ENCODE results near the gene ADARB1.

The ADARB1 gene

GRCh38 chr21:45222001-45222400 is 147.6 kb downstream of the ADARB1 start:
- H3K4me1 Mint-ChIP-seq (ENCODE audit: low read depth) = peaks cover 22% of the 10 kb centered on the region
- no peak overlapping the region for H3K4me3 Mint-ChIP-seq
- H3K9me3 Mint-ChIP-seq = no peaks in the 10 kb centered on the region
- H3K27me3 Mint-ChIP-seq = no peaks in the 10 kb centered on the region
- H3K36me3 Mint-ChIP-seq (ENCODE audit: low read depth) = peaks cover 56% of the 10 kb centered on the region
- no peak for DNase-seq
- no peak overlapping the region for H3K27ac Mint-ChIP-seq

- Mint-ChIP-seq H3K4me3 (no peak overlapping the region), H3K27me3 (no peaks in the 10 kb centered on the region), H3K9me3 (no peaks in the 10 kb centered on the region), H3K27ac (no peak overlapping the region), H3K36me3 (ENCODE audit: low read depth) (peaks cover 42% of the 10 kb centered on the region), H3K4me1 (ENCODE audit: low read depth) (peaks cover 35% of the 10 kb centered on the region)
- DNase-seq = no peak
Measured at GRCh38 chr21:45223236-45224185, 149.1 kb downstream of the ADARB1 start.

- Mint-ChIP-seq H3K36me3 (ENCODE audit: low read depth) (peaks cover 38% of the 10 kb centered on the region), H3K4me3 (no peak overlapping the region), H3K27ac (peak overlapping the region; percentile 67), H3K9me3 (no peaks in the 10 kb centered on the region), H3K27me3 (peaks cover 3% of the 10 kb centered on the region), H3K4me1 (ENCODE audit: low read depth) (peaks cover 43% of the 10 kb centered on the region)
- no peak for DNase-seq
Measured at GRCh38 chr21:45224189-45224938, 150.0 kb downstream of the ADARB1 start.

- H3K36me3 Mint-ChIP-seq (ENCODE audit: low read depth) = peaks cover 34% of the 10 kb centered on the region
- H3K27me3 Mint-ChIP-seq = peaks cover 3% of the 10 kb centered on the region
- no peak for DNase-seq
- peaks cover 43% of the 10 kb centered on the region for H3K4me1 Mint-ChIP-seq (ENCODE audit: low read depth)
- no peaks in the 10 kb centered on the region for H3K9me3 Mint-ChIP-seq
- no peak overlapping the region for H3K4me3 Mint-ChIP-seq
- H3K27ac Mint-ChIP-seq = no peak overlapping the region
Measured at GRCh38 chr21:45225041-45225740, 150.8 kb downstream of the ADARB1 start.

- no peak for DNase-seq
- peaks cover 43% of the 10 kb centered on the region for H3K4me1 Mint-ChIP-seq (ENCODE audit: low read depth)
- H3K9me3 Mint-ChIP-seq = no peaks in the 10 kb centered on the region
- no peak overlapping the region for H3K4me3 Mint-ChIP-seq
- H3K27me3 Mint-ChIP-seq = peaks cover 3% of the 10 kb centered on the region
- H3K36me3 Mint-ChIP-seq (ENCODE audit: low read depth) = peaks cover 28% of the 10 kb centered on the region
- no peak overlapping the region for H3K27ac Mint-ChIP-seq
Measured at GRCh38 chr21:45225741-45226327, 151.5 kb downstream of the ADARB1 start.

GRCh38 chr21:45226540-45227326 is 152.4 kb downstream of the ADARB1 start:
- H3K4me1 Mint-ChIP-seq (ENCODE audit: low read depth) = peaks cover 43% of the 10 kb centered on the region
- peaks cover 19% of the 10 kb centered on the region for H3K36me3 Mint-ChIP-seq (ENCODE audit: low read depth)
- H3K4me3 Mint-ChIP-seq = no peak overlapping the region
- H3K9me3 Mint-ChIP-seq = no peaks in the 10 kb centered on the region
- peaks cover 5% of the 10 kb centered on the region for H3K27me3 Mint-ChIP-seq
- no peak overlapping the region for H3K27ac Mint-ChIP-seq
- DNase-seq = no peak

- Mint-ChIP-seq H3K4me1 (ENCODE audit: low read depth) (peaks cover 43% of the 10 kb centered on the region), H3K36me3 (ENCODE audit: low read depth) (peaks cover 11% of the 10 kb centered on the region), H3K27me3 (peaks cover 11% of the 10 kb centered on the region), H3K4me3 (no peak overlapping the region), H3K27ac (peak overlapping the region; percentile 82), H3K9me3 (no peaks in the 10 kb centered on the region)
- no peak for DNase-seq
Measured at GRCh38 chr21:45227735-45228134, 153.4 kb downstream of the ADARB1 start.

- peaks cover 11% of the 10 kb centered on the region for H3K27me3 Mint-ChIP-seq
- peak; percentile 74 for DNase-seq
- peaks cover 43% of the 10 kb centered on the region for H3K4me1 Mint-ChIP-seq (ENCODE audit: low read depth)
- no peak overlapping the region for H3K4me3 Mint-ChIP-seq
- peak overlapping the region; percentile 82 for H3K27ac Mint-ChIP-seq
- H3K9me3 Mint-ChIP-seq = no peaks in the 10 kb centered on the region
- H3K36me3 Mint-ChIP-seq (ENCODE audit: low read depth) = peaks cover 6% of the 10 kb centered on the region
Measured at GRCh38 chr21:45228171-45228641, 153.8 kb downstream of the ADARB1 start.

- Mint-ChIP-seq H3K9me3 (no peaks in the 10 kb centered on the region), H3K36me3 (ENCODE audit: low read depth) (peaks cover 1% of the 10 kb centered on the region), H3K4me1 (ENCODE audit: low read depth) (peaks cover 43% of the 10 kb centered on the region), H3K27me3 (peaks cover 15% of the 10 kb centered on the region), H3K27ac (peak overlapping the region; percentile 82), H3K4me3 (no peak overlapping the region)
- no peak for DNase-seq
Measured at GRCh38 chr21:45228656-45229240, 154.4 kb downstream of the ADARB1 start.

GRCh38 chr21:45231705-45232104 is 157.3 kb downstream of the ADARB1 start:
- H3K27me3 Mint-ChIP-seq = peaks cover 33% of the 10 kb centered on the region

GRCh38 chr21:45234127-45234526 is 159.7 kb downstream of the ADARB1 start:
- Mint-ChIP-seq H3K4me1 (ENCODE audit: low read depth) (peaks cover 2% of the 10 kb centered on the region), H3K36me3 (ENCODE audit: low read depth) (no peaks in the 10 kb centered on the region), H3K4me3 (peak overlapping the region; percentile 69), H3K27ac (no peak overlapping the region), H3K27me3 (peaks cover 42% of the 10 kb centered on the region), H3K9me3 (no peaks in the 10 kb centered on the region)
- DNase-seq = no peak

More at GRCh38 chr21:45231705-45232104, 157.3 kb downstream of the ADARB1 start:
- Mint-ChIP-seq H3K36me3 (ENCODE audit: low read depth) (no peaks in the 10 kb centered on the region), H3K9me3 (no peaks in the 10 kb centered on the region), H3K4me3 (no peak overlapping the region), H3K27ac (no peak overlapping the region), H3K4me1 (ENCODE audit: low read depth) (peaks cover 26% of the 10 kb centered on the region)
- DNase-seq = no peak

- Mint-ChIP-seq H3K27ac (no peak overlapping the region), H3K4me1 (ENCODE audit: low read depth) (no peaks in the 10 kb centered on the region)
Measured at GRCh38 chr21:45234965-45235364, 160.6 kb downstream of the ADARB1 start.

GRCh38 chr21:45235488-45235887 is 161.1 kb downstream of the ADARB1 start:
- no peak for DNase-seq
- Mint-ChIP-seq H3K9me3 (no peaks in the 10 kb centered on the region), H3K27ac (no peak overlapping the region), H3K4me1 (ENCODE audit: low read depth) (no peaks in the 10 kb centered on the region), H3K4me3 (no peak overlapping the region), H3K36me3 (ENCODE audit: low read depth) (no peaks in the 10 kb centered on the region), H3K27me3 (peaks cover 41% of the 10 kb centered on the region)

More at GRCh38 chr21:45234965-45235364, 160.6 kb downstream of the ADARB1 start:
- H3K9me3 Mint-ChIP-seq = no peaks in the 10 kb centered on the region
- no peaks in the 10 kb centered on the region for H3K36me3 Mint-ChIP-seq (ENCODE audit: low read depth)
- peak overlapping the region; percentile 69 for H3K4me3 Mint-ChIP-seq
- no peak for DNase-seq
- peaks cover 41% of the 10 kb centered on the region for H3K27me3 Mint-ChIP-seq

Data from activated T-cell treated with anti-CD3 and anti-CD28 coated beads, Interleukin-2, amount 50 U/mL, for 24 hours (primary cell).